Measurements from ENCODE around the gene VEZF1.

DNA sequence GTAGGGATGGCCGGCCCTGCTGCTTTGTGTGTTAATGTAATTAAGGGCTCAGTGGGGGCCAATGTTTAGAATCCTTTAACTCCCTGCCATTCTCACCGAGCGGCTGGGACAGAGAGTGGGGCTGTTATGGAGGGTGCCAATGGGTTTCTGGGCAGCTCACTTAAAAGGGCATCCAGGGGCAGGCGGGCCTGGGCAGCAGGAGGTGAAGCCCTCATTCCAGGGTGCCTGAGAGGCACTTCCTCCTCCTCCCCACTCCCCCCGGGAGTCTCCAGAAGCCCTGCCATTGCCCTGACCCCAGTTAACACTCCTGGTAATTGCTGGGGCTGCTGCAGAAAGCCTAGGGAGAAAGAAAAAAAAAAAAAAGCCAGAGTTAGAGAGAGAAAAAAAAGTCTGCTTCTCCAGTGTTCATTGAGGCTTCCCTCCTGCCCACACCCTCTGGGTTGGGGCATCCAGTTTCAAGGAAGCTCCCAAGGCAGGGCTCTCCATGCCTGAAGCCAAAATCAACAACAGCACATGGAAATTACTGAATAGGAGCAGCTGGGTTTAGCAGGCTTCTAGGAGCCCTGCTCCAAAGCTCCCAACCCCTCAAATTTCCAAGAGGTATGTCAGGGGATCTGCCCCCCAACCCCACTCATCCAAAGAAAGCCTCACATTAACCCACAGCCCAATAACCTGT is 60.9 kb downstream of the VEZF1 start:
- TF ChIP-seq POLR2A (IDR thresholded peaks at IDR 0.05; ENCODE audit: low read depth, low read length) (no peak), TAF1 (IDR thresholded peaks at IDR 0.05; ENCODE audit: low read depth, low read length) (no peak), POLR2AphosphoS5 (IDR thresholded peaks at IDR 0.05; ENCODE audit: low read depth, low read length) (no peak), POU2F2 (IDR thresholded peaks at IDR 0.05; ENCODE audit: low read depth, low read length) (no peak)

Data from GM12891 (cell line).